OCI-LY3 (cell line): ENCODE results near the gene ARFIP1.

ENCODE experiments used
- EZH2phosphoT487 ChIP-seq: fragments of 200-600 bp; shearing (Covaris generic); IDR thresholded peaks from 2 replicates; pipeline ENCODE4 v1.6.1; 2018; ENCODE audit warnings: antibody characterized with exemption, mixed run types, low read depth
- TF ChIP-seq, protein P1 (sequence below): fragments of 200-600, 300-600 bp; sonication (generic); IDR thresholded peaks from 2 replicates; pipeline ENCODE4 v1.5.1; 2014; ENCODE audit warnings: antibody characterized with exemption, low read length, low read depth

GRCh38 chr4:152942346-152942745, 162.6 kb downstream of the ARFIP1 start:
- TF ChIP-seq, protein P1, sequence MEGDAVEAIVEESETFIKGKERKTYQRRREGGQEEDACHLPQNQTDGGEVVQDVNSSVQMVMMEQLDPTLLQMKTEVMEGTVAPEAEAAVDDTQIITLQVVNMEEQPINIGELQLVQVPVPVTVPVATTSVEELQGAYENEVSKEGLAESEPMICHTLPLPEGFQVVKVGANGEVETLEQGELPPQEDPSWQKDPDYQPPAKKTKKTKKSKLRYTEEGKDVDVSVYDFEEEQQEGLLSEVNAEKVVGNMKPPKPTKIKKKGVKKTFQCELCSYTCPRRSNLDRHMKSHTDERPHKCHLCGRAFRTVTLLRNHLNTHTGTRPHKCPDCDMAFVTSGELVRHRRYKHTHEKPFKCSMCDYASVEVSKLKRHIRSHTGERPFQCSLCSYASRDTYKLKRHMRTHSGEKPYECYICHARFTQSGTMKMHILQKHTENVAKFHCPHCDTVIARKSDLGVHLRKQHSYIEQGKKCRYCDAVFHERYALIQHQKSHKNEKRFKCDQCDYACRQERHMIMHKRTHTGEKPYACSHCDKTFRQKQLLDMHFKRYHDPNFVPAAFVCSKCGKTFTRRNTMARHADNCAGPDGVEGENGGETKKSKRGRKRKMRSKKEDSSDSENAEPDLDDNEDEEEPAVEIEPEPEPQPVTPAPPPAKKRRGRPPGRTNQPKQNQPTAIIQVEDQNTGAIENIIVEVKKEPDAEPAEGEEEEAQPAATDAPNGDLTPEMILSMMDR: no peak
- TF ChIP-seq EZH2phosphoT487: no peak
